Trophoblast cell (in vitro differentiated cells and primary cell): ENCODE results near the gene PRPF19.

Source experiments
- DNase-seq, 2 donors: peaks; one replicate each; pipeline ENCODE4 v3.0.0-alpha.2; 2016
- H2AFZ ChIP-seq: 2 replicates; pipeline ENCODE4 v1.6.1; 2013; ENCODE audit warnings: low read length, moderate library complexity, mild to moderate bottlenecking; ENCODE audit not compliant: insufficient read depth, poor library complexity
- H2AK5ac ChIP-seq: 2 replicates; pipeline ENCODE4 v1.6.1; 2013; ENCODE audit warnings: mild to moderate bottlenecking, low read length
- H2BK120ac ChIP-seq: 2 replicates; pipeline ENCODE4 v1.6.1; 2013; ENCODE audit warnings: low read length, mild to moderate bottlenecking, moderate library complexity; ENCODE audit not compliant: insufficient read depth, poor library complexity
- H2BK12ac ChIP-seq: 2 replicates; pipeline ENCODE4 v1.6.1; 2013; ENCODE audit warnings: mild to moderate bottlenecking, low read length, moderate library complexity
- H2BK5ac ChIP-seq: 2 replicates; pipeline ENCODE4 v1.6.1; 2013; ENCODE audit warnings: low read length, low read depth, moderate library complexity, mild to moderate bottlenecking; ENCODE audit not compliant: poor library complexity
- H3K14ac ChIP-seq: 2 replicates; pipeline ENCODE4 v1.6.1; 2013; ENCODE audit warnings: mild to moderate bottlenecking, low read length
- H3K18ac ChIP-seq: 2 replicates; pipeline ENCODE4 v1.6.1; 2013; ENCODE audit warnings: mild to moderate bottlenecking, low read length
- H3K23ac ChIP-seq: 2 replicates; pipeline ENCODE4 v1.6.1; 2013; ENCODE audit warnings: low read length
- H3K27ac ChIP-seq: 2 replicates; pipeline ENCODE4 v1.5.1; 2013; ENCODE audit warnings: low read depth, mild to moderate bottlenecking, inconsistent platforms, low read length, moderate library complexity
- H3K27me3 ChIP-seq: 2 replicates; pipeline ENCODE4 v1.6.1; 2013; ENCODE audit warnings: inconsistent platforms, mild to moderate bottlenecking, low read length, moderate library complexity; ENCODE audit not compliant: insufficient read depth
- H3K36me3 ChIP-seq, 2 experiments: 1 replicate in 1 of 2; 2 replicates in 1 of 2; pipeline ENCODE4 v1.6.1; 2013; ENCODE audit warnings: low read length in 2 of 2, mild to moderate bottlenecking in 2 of 2, moderate library complexity in 1 of 2; ENCODE audit not compliant: insufficient read depth in 2 of 2, control insufficient read depth in 1 of 2
- H3K4ac ChIP-seq: 2 replicates; pipeline ENCODE4 v1.6.1; 2013; ENCODE audit warnings: low read depth, mild to moderate bottlenecking, low read length, moderate library complexity
- H3K4me1 ChIP-seq, 2 experiments: 1 replicate in 1 of 2; 2 replicates in 1 of 2; pipeline ENCODE4 v1.6.1; 2013; ENCODE audit warnings: low read length in 2 of 2, mild to moderate bottlenecking in 2 of 2, moderate library complexity in 1 of 2; ENCODE audit not compliant: insufficient read depth in 2 of 2, control insufficient read depth in 1 of 2
- H3K4me2 ChIP-seq: 2 replicates; pipeline ENCODE4 v1.6.1; 2013; ENCODE audit warnings: inconsistent platforms, mild to moderate bottlenecking, low read length, moderate library complexity
- H3K4me3 ChIP-seq: 2 replicates; pipeline ENCODE4 v1.5.1; 2013; ENCODE audit warnings: mild to moderate bottlenecking, low read depth, low read length, inconsistent platforms
- H3K79me1 ChIP-seq: one replicate; pipeline ENCODE4 v1.6.1; 2013; ENCODE audit warnings: low read length
- H3K79me2 ChIP-seq: 2 replicates; pipeline ENCODE4 v1.6.1; 2013; ENCODE audit warnings: low read length, mild to moderate bottlenecking; ENCODE audit not compliant: control insufficient read depth, insufficient read depth, poor library complexity
- H3K9ac ChIP-seq: 2 replicates; pipeline ENCODE4 v1.6.1; 2013; ENCODE audit warnings: mild to moderate bottlenecking, low read length
- H3K9me3 ChIP-seq: 2 replicates; pipeline ENCODE4 v1.6.1; 2013; ENCODE audit warnings: low read depth, mild to moderate bottlenecking, control low read depth, inconsistent platforms, low read length; ENCODE audit not compliant: insufficient read depth
- H4K12ac ChIP-seq: 2 replicates; pipeline ENCODE4 v1.6.1; 2013; ENCODE audit warnings: low read depth, mild to moderate bottlenecking, low read length, moderate library complexity
- H4K8ac ChIP-seq: 2 replicates; pipeline ENCODE4 v1.6.1; 2013; ENCODE audit warnings: low read depth, mild to moderate bottlenecking, low read length, moderate library complexity
- H4K91ac ChIP-seq: one replicate; pipeline ENCODE4 v1.6.1; 2013; ENCODE audit warnings: low read depth, mild to moderate bottlenecking, low read length, moderate library complexity
- WGBS: extraction: QIAGEN DNeasy Blood & Tissue Kit; methylation state at CpG from one replicate; pipeline ENCODE4 v1.1.7; 2013; ENCODE audit warnings: missing lambda C conversion rate; ENCODE audit not compliant: insufficient read length, insufficient coverage; ENCODE audit errors: extremely low coverage; 5-methylcytosine and 5-hydroxymethylcytosine counted together

The PRPF19 gene

GRCh38 chr11:60889869-60890311 lies 16.5 kb downstream of the PRPF19 start:
- H3K9me3 ChIP-seq = no peaks in the 10 kb centered on the region
- whole genome bisulfite sequencing = no CpG with 5 or more reads among the region's 6 CpGs
- H3K4me2 ChIP-seq = no peak overlapping the region
- no peak overlapping the region for H3K27ac ChIP-seq
- peak in 1 of 2 donors; percentile 59 for DNase-seq
- H3K18ac ChIP-seq = no peak overlapping the region
- H2AK5ac ChIP-seq = no peak overlapping the region
- H2BK120ac ChIP-seq = no peak overlapping the region
- H3K79me2 ChIP-seq = no peaks in the 10 kb centered on the region
- no peak overlapping the region for H2BK5ac ChIP-seq
- no peak overlapping the region for H3K14ac ChIP-seq
- H4K12ac ChIP-seq = no peak overlapping the region
- no peak overlapping the region for H3K23ac ChIP-seq
- no peak overlapping the region for H3K9ac ChIP-seq
- H4K91ac ChIP-seq = no peak overlapping the region
- H4K8ac ChIP-seq = peak overlapping the region; percentile 36
- peaks cover 2 to 10% of the 10 kb centered on the region in 2 experiments for H3K4me1 ChIP-seq
- peaks cover 6 to 19% of the 10 kb centered on the region in 2 experiments for H3K36me3 ChIP-seq
- no peak overlapping the region for H2BK12ac ChIP-seq
- H3K4me3 ChIP-seq = no peak overlapping the region
- no peak overlapping the region for H2AFZ ChIP-seq
- H3K4ac ChIP-seq = no peak overlapping the region
- no peaks in the 10 kb centered on the region for H3K79me1 ChIP-seq
- H3K27me3 ChIP-seq = no peaks in the 10 kb centered on the region

GRCh38 chr11:60887556-60887955 lies 18.8 kb downstream of the PRPF19 start:
- Histone ChIP-seq H3K79me1 (no peaks in the 10 kb centered on the region), H3K9me3 (no peaks in the 10 kb centered on the region), H2BK120ac (no peak overlapping the region), H3K27me3 (no peaks in the 10 kb centered on the region), H2AK5ac (no peak overlapping the region), H3K4me1 (peaks cover 2 to 10% of the 10 kb centered on the region in 2 experiments), H2BK5ac (no peak overlapping the region), H3K9ac (no peak overlapping the region), H3K27ac (no peak overlapping the region), H4K8ac (no peak overlapping the region), H3K23ac (no peak overlapping the region), H3K4ac (no peak overlapping the region), H3K18ac (no peak overlapping the region), H3K4me2 (no peak overlapping the region), H3K14ac (no peak overlapping the region), H2AFZ (no peak overlapping the region), H4K91ac (no peak overlapping the region), H2BK12ac (no peak overlapping the region), H4K12ac (no peak overlapping the region), H3K36me3 (peaks cover 5 to 8% of the 10 kb centered on the region in 2 experiments), H3K79me2 (no peaks in the 10 kb centered on the region), H3K4me3 (no peak overlapping the region)
- WGBS = no CpG with 5 or more reads among the region's 5 CpGs
- DNase-seq = peak; percentile 25 to 47

- Histone ChIP-seq H3K79me1 (no peaks in the 10 kb centered on the region), H2BK5ac (no peak overlapping the region), H3K23ac (no peak overlapping the region), H2AK5ac (no peak overlapping the region), H2BK120ac (no peak overlapping the region), H2AFZ (no peak overlapping the region), H3K27ac (no peak overlapping the region), H3K79me2 (no peaks in the 10 kb centered on the region), H3K27me3 (no peaks in the 10 kb centered on the region), H3K14ac (no peak overlapping the region), H3K4me2 (no peak overlapping the region), H4K12ac (no peak overlapping the region), H3K36me3 (no peaks in the 10 kb centered on the region), H3K4me1 (no peaks in the 10 kb centered on the region), H3K9me3 (no peaks in the 10 kb centered on the region), H4K91ac (no peak overlapping the region), H4K8ac (no peak overlapping the region), H3K9ac (no peak overlapping the region), H2BK12ac (no peak overlapping the region), H3K4me3 (no peak overlapping the region), H3K4ac (no peak overlapping the region), H3K18ac (no peak overlapping the region)
- no peak for DNase-seq
- WGBS = no CpG with 5 or more reads among the region's 8 CpGs
These were observed 25.6 kb downstream of the PRPF19 start for GRCh38 chr11:60880643-60881282.

GRCh38 chr11:60879971-60880588 lies 26.3 kb downstream of the PRPF19 start:
- H4K12ac ChIP-seq = no peak overlapping the region
- no peaks in the 10 kb centered on the region for H3K4me1 ChIP-seq
- no peaks in the 10 kb centered on the region for H3K79me1 ChIP-seq
- H3K14ac ChIP-seq = no peak overlapping the region
- H3K79me2 ChIP-seq = no peaks in the 10 kb centered on the region
- H2BK120ac ChIP-seq = no peak overlapping the region
- no peak overlapping the region for H2AK5ac ChIP-seq
- no peak overlapping the region for H3K18ac ChIP-seq
- H3K9me3 ChIP-seq = no peaks in the 10 kb centered on the region
- no CpG with 5 or more reads among the region's 5 CpGs for WGBS
- H4K91ac ChIP-seq = no peak overlapping the region
- DNase-seq = no peak
- no peak overlapping the region for H3K4me3 ChIP-seq
- no peak overlapping the region for H2AFZ ChIP-seq
- H3K23ac ChIP-seq = no peak overlapping the region
- H3K27me3 ChIP-seq = no peaks in the 10 kb centered on the region
- no peak overlapping the region for H2BK12ac ChIP-seq
- H4K8ac ChIP-seq = no peak overlapping the region
- H3K4me2 ChIP-seq = no peak overlapping the region
- no peak overlapping the region for H2BK5ac ChIP-seq
- no peak overlapping the region for H3K9ac ChIP-seq
- H3K36me3 ChIP-seq = no peaks in the 10 kb centered on the region
- H3K27ac ChIP-seq = no peak overlapping the region
- no peak overlapping the region for H3K4ac ChIP-seq
